Measurements from ENCODE around the gene PRSS27. TPM values are rescaled to one million over a fixed set of nuclear protein-coding genes. Genes with fewer than 3 reads are reported as not detected.
"Not testable (repeated sequence)": the region's sequence is repeated elsewhere in the genome, so short reads cannot be mapped to it uniquely, and the experiment has no call there.

The PRSS27 gene
- total RNA-seq, 1 donor from 2014 or later, result 3.1 TPM

GRCh38 chr16:2692251-2692947, 27.6 kb downstream of the PRSS27 start:
- Mint-ChIP-seq H3K4me1 (ENCODE audit: low read depth) (no peaks in the 10 kb centered on the region), H3K36me3 (ENCODE audit: low read depth) (peaks cover 5% of the 10 kb centered on the region), H3K9me3 (ENCODE audit: low read depth) (no peaks in the 10 kb centered on the region), H3K4me3 (ENCODE audit: unreplicated experiment) (no peak overlapping the region), H3K27me3 (ENCODE audit: low read depth) (no peaks in the 10 kb centered on the region), H3K27ac (ENCODE audit: unreplicated experiment) (no peak overlapping the region)
- no peak for DNase-seq (ENCODE audit: low spot score)
- TF ChIP-seq CTCF (IDR thresholded peaks at IDR 0.05), result no peak

GRCh38 chr16:2691491-2692248, 28.4 kb downstream of the PRSS27 start:
- DNase-seq (ENCODE audit: low spot score), result peak; percentile 91
- no peaks in the 10 kb centered on the region for H3K4me1 Mint-ChIP-seq (ENCODE audit: low read depth)
- H3K4me3 Mint-ChIP-seq (ENCODE audit: unreplicated experiment), result no peak overlapping the region
- no peaks in the 10 kb centered on the region for H3K27me3 Mint-ChIP-seq (ENCODE audit: low read depth)
- H3K9me3 Mint-ChIP-seq (ENCODE audit: low read depth), result no peaks in the 10 kb centered on the region
- H3K36me3 Mint-ChIP-seq (ENCODE audit: low read depth), result peaks cover 1% of the 10 kb centered on the region
- TF ChIP-seq CTCF (IDR thresholded peaks at IDR 0.05), result no peak
- no peak overlapping the region for H3K27ac Mint-ChIP-seq (ENCODE audit: unreplicated experiment)

- Mint-ChIP-seq H3K4me3 (ENCODE audit: unreplicated experiment) (no peak overlapping the region), H3K4me1 (ENCODE audit: low read depth) (no peaks in the 10 kb centered on the region), H3K36me3 (ENCODE audit: low read depth) (no peaks in the 10 kb centered on the region), H3K9me3 (ENCODE audit: low read depth) (no peaks in the 10 kb centered on the region), H3K27me3 (ENCODE audit: low read depth) (no peaks in the 10 kb centered on the region), H3K27ac (ENCODE audit: unreplicated experiment) (no peak overlapping the region)
- peak; percentile 63 for DNase-seq (ENCODE audit: low spot score)
- TF ChIP-seq CTCF (IDR thresholded peaks at IDR 0.05), result no peak
Measured at GRCh38 chr16:2690852-2691251, 29.2 kb downstream of the PRSS27 start.

- no peak for TF ChIP-seq CTCF (IDR thresholded peaks at IDR 0.05)
- DNase-seq (ENCODE audit: low spot score), result peak; percentile 87
- no peak overlapping the region for H3K4me3 Mint-ChIP-seq (ENCODE audit: unreplicated experiment)
- H3K36me3 Mint-ChIP-seq (ENCODE audit: low read depth), result no peaks in the 10 kb centered on the region
- H3K27ac Mint-ChIP-seq (ENCODE audit: unreplicated experiment), result no peak overlapping the region
- no peaks in the 10 kb centered on the region for H3K27me3 Mint-ChIP-seq (ENCODE audit: low read depth)
- no peaks in the 10 kb centered on the region for H3K9me3 Mint-ChIP-seq (ENCODE audit: low read depth)
- no peaks in the 10 kb centered on the region for H3K4me1 Mint-ChIP-seq (ENCODE audit: low read depth)
Measured at GRCh38 chr16:2689968-2690801, 29.8 kb downstream of the PRSS27 start.

GRCh38 chr16:2689422-2689821, 30.6 kb downstream of the PRSS27 start:
- H3K27me3 Mint-ChIP-seq (ENCODE audit: low read depth); DNase-seq (ENCODE audit: low spot score); H3K27ac Mint-ChIP-seq (ENCODE audit: unreplicated experiment); H3K4me3 Mint-ChIP-seq (ENCODE audit: unreplicated experiment); H3K9me3 Mint-ChIP-seq (ENCODE audit: low read depth); H3K4me1 Mint-ChIP-seq (ENCODE audit: low read depth); H3K36me3 Mint-ChIP-seq (ENCODE audit: low read depth): not testable (repeated sequence)
